Esophagus squamous epithelium (tissue), 4 donors: Measurements from ENCODE around the gene E2F4.

Experiments used
- POLR2A ChIP-seq, 4 donors: fragments of 450-650 bp; IDR thresholded peaks; one replicate each; pipeline ENCODE4 v1.6.1; 2017; ENCODE audit warnings: antibody characterized with exemption in 4 of 4, mild to moderate bottlenecking in 4 of 4, moderate library complexity in 3 of 4
- TF ChIP-seq, protein P1 (sequence below), 6 experiments: fragments of 450-650 bp in 4 of 6; fragments of 200-600 bp in 2 of 6; sonication (generic) in 2 of 6; IDR thresholded peaks; one replicate each; pipeline ENCODE4 v1.5.1; 2016 to 2019; ENCODE audit warnings: antibody characterized with exemption in 6 of 6, mild to moderate bottlenecking in 4 of 6, moderate library complexity in 4 of 6

DNA sequence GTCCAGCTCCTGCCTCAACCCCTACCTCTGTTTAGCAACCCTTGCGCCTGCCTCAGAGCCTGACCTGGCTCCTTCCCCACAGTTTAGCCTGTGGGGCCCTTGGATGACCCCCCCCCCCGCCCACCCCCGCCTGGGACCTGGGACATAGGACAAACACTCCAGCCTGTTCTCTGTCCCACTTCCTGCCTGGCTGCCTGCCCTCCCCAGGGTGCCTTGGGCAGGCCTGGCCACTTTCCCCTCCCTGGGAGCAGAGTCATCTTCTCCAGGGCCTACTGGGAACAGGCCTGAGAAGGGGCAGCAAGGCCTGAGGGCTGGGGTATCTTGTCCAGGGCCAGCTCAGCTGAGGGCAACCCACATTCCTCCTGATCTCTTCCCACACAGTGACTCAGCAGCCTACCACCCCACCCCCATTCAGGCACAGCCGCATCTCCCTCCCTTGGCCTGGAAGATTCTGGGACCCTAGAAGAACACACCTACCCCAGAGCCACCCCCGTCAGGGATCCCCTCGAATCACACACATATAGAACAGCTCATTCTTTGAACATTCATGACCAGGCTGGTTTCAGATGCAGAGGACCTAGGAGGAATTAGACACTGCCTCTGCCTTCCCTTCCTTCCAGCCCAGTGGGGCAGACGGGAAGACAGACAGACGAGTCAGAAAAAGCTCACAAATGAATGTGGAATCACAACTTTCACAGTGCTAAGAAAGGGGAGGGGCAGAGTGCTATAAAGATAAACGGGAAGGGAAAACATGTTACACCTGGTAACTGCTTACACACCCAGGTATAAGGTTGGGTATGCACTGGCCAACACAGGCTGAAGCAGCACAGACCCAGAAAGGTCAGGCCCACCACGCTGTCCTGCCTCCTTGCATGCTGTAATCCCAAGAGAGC, 49.3 kb downstream of the E2F4 start:
- TF ChIP-seq, protein P1, sequence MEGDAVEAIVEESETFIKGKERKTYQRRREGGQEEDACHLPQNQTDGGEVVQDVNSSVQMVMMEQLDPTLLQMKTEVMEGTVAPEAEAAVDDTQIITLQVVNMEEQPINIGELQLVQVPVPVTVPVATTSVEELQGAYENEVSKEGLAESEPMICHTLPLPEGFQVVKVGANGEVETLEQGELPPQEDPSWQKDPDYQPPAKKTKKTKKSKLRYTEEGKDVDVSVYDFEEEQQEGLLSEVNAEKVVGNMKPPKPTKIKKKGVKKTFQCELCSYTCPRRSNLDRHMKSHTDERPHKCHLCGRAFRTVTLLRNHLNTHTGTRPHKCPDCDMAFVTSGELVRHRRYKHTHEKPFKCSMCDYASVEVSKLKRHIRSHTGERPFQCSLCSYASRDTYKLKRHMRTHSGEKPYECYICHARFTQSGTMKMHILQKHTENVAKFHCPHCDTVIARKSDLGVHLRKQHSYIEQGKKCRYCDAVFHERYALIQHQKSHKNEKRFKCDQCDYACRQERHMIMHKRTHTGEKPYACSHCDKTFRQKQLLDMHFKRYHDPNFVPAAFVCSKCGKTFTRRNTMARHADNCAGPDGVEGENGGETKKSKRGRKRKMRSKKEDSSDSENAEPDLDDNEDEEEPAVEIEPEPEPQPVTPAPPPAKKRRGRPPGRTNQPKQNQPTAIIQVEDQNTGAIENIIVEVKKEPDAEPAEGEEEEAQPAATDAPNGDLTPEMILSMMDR (IDR thresholded peaks at IDR 0.05): no peak
- no peak for TF ChIP-seq POLR2A (IDR thresholded peaks at IDR 0.05)
